VCaP (cell line): ENCODE data around the gene P3R3URF.

Source experiments
- H3K27ac ChIP-seq: fragments of 450-650 bp; 2 replicates; pipeline ENCODE4 v1.5.1; 2017
- TF ChIP-seq, protein P1 (sequence below): fragments of 450-650 bp; conservative IDR thresholded peaks from 2 replicates; pipeline ENCODE4 v1.5.1; 2017; ENCODE audit warnings: mild to moderate bottlenecking, moderate library complexity

P3R3URF gene

DNA sequence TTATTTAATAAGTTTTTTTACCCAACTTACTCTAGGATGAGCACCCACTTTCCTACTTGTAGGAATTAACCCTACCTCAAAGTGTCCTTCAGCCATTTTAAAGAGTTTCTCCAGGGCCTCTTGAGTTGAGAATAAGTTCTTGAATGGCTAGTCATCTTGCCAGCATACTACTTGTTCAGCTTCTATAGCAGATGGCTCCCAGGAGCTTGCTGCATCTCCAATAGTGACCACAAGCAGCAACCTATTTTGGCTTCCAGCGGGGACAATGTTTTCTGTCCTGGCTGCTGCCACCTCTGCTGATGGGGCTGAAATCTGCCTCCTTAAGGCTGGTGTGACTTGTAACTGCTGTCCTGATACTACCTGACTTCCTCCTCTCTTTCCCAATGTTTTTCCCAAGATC is 23.1 kb downstream of the P3R3URF start:
- TF ChIP-seq, protein P1, sequence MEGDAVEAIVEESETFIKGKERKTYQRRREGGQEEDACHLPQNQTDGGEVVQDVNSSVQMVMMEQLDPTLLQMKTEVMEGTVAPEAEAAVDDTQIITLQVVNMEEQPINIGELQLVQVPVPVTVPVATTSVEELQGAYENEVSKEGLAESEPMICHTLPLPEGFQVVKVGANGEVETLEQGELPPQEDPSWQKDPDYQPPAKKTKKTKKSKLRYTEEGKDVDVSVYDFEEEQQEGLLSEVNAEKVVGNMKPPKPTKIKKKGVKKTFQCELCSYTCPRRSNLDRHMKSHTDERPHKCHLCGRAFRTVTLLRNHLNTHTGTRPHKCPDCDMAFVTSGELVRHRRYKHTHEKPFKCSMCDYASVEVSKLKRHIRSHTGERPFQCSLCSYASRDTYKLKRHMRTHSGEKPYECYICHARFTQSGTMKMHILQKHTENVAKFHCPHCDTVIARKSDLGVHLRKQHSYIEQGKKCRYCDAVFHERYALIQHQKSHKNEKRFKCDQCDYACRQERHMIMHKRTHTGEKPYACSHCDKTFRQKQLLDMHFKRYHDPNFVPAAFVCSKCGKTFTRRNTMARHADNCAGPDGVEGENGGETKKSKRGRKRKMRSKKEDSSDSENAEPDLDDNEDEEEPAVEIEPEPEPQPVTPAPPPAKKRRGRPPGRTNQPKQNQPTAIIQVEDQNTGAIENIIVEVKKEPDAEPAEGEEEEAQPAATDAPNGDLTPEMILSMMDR: no peak
- no peak overlapping the region for H3K27ac ChIP-seq

DNA sequence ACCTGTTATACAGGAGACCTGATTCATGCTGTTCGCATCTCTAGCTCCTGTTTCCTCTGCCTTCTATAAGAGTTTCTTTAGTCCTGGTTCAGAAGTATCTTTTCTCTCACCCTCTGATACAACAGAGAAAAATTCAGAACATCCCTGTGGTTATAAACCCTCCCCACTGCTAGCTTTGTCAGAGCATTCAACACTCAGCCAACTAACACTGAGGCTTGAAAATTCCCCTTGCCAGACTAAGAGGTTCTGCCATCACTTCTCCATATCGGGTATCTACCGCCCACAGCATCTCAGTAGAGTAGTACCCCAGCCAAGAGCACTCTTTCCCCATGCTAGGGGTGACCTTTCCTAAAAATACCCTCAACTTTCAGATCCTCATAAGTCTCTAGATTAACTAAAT is 24.3 kb downstream of the P3R3URF start:
- TF ChIP-seq, protein P1: no peak
- no peak overlapping the region for H3K27ac ChIP-seq

DNA sequence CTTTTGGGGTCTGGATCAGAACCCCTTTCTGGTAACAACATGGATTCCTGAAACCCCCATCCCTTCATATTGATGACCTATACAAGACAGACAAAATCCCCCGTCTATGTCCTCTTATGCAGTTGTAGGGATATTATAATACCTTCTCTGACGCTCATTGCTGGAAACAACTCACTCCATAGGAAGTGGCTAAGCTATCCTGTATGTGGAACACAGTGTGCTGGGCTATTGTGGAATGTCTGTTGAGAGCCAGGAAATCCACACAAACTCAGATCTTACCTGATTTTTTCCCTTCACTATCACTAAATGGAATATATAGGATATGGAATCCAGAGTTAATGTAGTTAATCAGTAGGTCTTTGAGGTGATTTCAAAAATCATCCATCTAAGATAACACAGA is 26.2 kb downstream of the P3R3URF start:
- TF ChIP-seq, protein P1: no peak
- H3K27ac ChIP-seq: no peak overlapping the region

DNA sequence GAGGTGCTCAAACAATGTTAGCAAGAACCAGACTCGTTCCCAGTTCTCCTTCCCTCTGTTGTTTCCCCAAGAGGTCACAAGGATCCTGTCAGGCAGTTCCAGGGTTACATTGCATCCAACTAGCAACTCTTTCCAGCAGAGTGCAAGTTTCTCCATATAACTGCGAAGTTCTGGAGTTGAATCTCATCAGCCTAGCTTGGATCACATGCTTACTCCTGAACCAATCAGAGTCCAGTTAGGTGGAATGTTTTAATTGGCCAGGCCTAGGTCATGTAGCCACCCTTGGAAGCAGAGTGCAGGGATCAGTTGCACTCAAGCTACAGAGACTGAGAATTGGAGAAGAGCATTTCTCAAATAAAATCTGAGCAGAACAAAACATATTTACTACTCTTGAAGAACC is 28.0 kb downstream of the P3R3URF start:
- no peak overlapping the region for H3K27ac ChIP-seq
- TF ChIP-seq, protein P1: no peak

DNA sequence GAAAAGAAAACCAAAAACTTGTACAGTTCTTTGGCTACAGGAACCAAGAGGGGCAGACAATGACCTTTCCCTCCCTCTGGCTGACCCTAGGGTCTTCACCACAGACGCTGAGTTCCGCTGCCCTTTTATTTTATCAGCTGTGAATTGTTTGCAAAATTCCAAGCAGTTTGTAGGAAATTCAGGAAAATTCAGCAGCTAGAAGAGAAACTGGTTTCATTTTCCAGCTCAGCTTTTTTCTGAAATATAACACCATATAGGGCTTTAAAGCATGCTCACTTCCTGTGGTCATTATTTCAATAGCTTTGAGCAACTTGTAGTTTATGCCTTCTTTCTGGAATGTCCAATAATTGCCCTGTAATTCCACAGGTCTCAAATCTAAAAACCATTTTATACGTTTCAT is 38.4 kb downstream of the P3R3URF start:
- TF ChIP-seq, protein P1: no peak
- H3K27ac ChIP-seq: no peak overlapping the region

DNA sequence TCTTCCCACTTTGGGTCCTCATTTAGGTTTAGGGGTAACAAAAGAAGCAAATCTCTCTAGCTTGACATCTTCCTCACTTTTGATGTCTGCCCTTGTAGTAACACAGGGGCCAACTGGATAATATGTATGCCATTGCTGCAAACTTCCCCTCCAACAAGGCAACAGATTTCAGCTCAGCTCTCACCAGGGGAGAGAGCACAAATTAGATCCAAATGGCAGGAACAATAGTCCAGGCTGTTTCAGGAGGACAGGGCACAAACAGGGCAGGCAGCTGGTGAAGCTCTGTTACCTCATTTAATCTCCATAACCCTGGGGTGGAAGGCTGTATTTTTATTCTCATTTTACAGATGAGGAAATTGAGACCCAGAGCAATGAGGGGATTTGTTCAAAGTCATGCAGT is 39.6 kb downstream of the P3R3URF start:
- TF ChIP-seq, protein P1: no peak
- peak overlapping the region; percentile 99 for H3K27ac ChIP-seq

DNA sequence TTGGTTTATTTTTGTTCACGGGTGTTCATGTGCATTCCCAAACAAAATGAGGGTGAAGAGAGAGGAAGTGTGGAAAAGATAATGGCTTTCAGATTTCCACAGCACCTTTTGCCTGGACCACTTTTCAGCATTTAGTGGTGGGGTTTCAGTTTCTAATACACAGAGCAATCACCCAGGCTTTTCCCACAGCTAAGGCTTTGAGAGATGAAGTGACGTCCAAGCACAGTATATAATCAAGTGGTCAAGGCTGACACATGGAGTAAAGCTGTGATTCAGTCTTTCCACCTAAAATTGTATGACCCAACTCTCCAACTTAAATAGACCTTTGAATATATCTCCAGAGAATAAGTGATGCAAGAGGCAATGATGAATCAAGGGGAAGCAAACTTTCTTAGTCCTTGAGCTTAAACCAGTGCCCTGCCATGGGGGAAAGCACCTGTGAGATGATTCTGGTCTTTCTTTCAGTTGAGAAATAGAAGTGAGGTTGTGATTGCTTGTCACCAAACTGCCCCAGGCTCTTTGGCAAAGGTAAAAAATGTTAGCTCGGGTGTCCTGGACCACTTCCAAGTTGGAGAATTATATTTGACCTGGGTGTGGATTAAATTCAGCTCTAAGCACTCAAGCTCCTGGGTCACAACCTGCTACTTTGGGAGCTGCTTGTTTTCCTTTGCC is 41.5 kb downstream of the P3R3URF start:
- TF ChIP-seq, protein P1: no peak
- peak overlapping the region; percentile 99 for H3K27ac ChIP-seq
